Measurements from ENCODE around the gene FBH1.

- TF ChIP-seq POLR2AphosphoS5 (IDR thresholded peaks at IDR 0.05; ENCODE audit: low read depth, low read length) (no peak), CTCF (IDR thresholded peaks at IDR 0.05) (no peak)
These were observed 80.5 kb downstream of the FBH1 start for GRCh38 chr10:5970527-5970926.
